Liver (tissue), 9 donors: ENCODE results near the gene TOB1. TPM values are rescaled to one million over a fixed set of nuclear protein-coding genes. Genes with fewer than 3 reads are reported as not detected.

Source experiments
- DNase-seq: peaks from one replicate; pipeline ENCODE4 v3.0.0-alpha.2; 2017; ENCODE audit warnings: low spot score
- H3K27ac ChIP-seq, 2 donors: one replicate each; pipeline ENCODE4 v1.7.0; 2013; ENCODE audit warnings: inconsistent platforms in 2 of 2, low read length in 2 of 2, control low read depth in 1 of 2, low read depth in 1 of 2, mild to moderate bottlenecking in 1 of 2
- H3K27me3 ChIP-seq, 4 donors: one replicate each; pipeline versions ENCODE4 v1.6.1 to v1.7.0; 2013; ENCODE audit warnings: low read length in 3 of 4, inconsistent platforms in 1 of 4, mild to moderate bottlenecking in 1 of 4, moderate library complexity in 1 of 4; ENCODE audit not compliant: control insufficient read depth in 4 of 4, insufficient read depth in 4 of 4
- H3K36me3 ChIP-seq, 4 donors: one replicate each; pipeline versions ENCODE4 v1.6.1 to v1.7.0; 2013; ENCODE audit warnings: low read length in 3 of 4, mild to moderate bottlenecking in 3 of 4, low read depth in 1 of 4, moderate library complexity in 1 of 4; ENCODE audit not compliant: control insufficient read depth in 4 of 4, insufficient read depth in 3 of 4
- H3K4me1 ChIP-seq, 4 donors: one replicate each; pipeline versions ENCODE4 v1.6.1 to v1.7.0; 2013; ENCODE audit warnings: low read length in 3 of 4, mild to moderate bottlenecking in 3 of 4, moderate library complexity in 1 of 4; ENCODE audit not compliant: control insufficient read depth in 4 of 4, insufficient read depth in 4 of 4
- H3K4me3 ChIP-seq, 3 donors: one replicate each; pipeline versions ENCODE4 v1.6.1 to v1.7.0; 2013; ENCODE audit warnings: low read length in 3 of 3, control low read depth in 1 of 3, low read depth in 1 of 3, mild to moderate bottlenecking in 1 of 3
- H3K9ac ChIP-seq, 2 donors: one replicate each; pipeline ENCODE4 v1.7.0; 2013; ENCODE audit warnings: low read length in 2 of 2, mild to moderate bottlenecking in 2 of 2, moderate library complexity in 2 of 2, control low read depth in 1 of 2, low read depth in 1 of 2
- H3K9me3 ChIP-seq, 4 donors: one replicate each; pipeline versions ENCODE4 v1.6.1 to v1.7.0; 2013; ENCODE audit warnings: low read length in 3 of 4; ENCODE audit not compliant: control insufficient read depth in 4 of 4
- ATF3 ChIP-seq: IDR thresholded peaks from 2 replicates; pipeline ENCODE4 v1.6.1; 2016; ENCODE audit warnings: antibody characterized with exemption
- EGR1 ChIP-seq, 2 donors: IDR thresholded peaks; 2 replicates each; pipeline ENCODE4 v1.6.1; 2016 to 2018; ENCODE audit warnings: antibody characterized with exemption in 2 of 2, low read depth in 2 of 2
- FOXA1 ChIP-seq: IDR thresholded peaks from 2 replicates; pipeline ENCODE4 v1.6.1; 2016; ENCODE audit warnings: antibody characterized with exemption
- FOXA2 ChIP-seq: IDR thresholded peaks from 2 replicates; pipeline ENCODE4 v1.6.1; 2016; ENCODE audit warnings: antibody characterized with exemption
- GABPA ChIP-seq, 2 donors: IDR thresholded peaks in 1 of 2; conservative IDR thresholded peaks in 1 of 2; 2 replicates each; pipeline ENCODE4 v1.6.1; 2016; ENCODE audit warnings: antibody characterized with exemption in 2 of 2, mild to moderate bottlenecking in 1 of 2, moderate library complexity in 1 of 2
- HNF4A ChIP-seq, 2 donors: conservative IDR thresholded peaks; 2 replicates each; pipeline ENCODE4 v1.6.1; 2016; ENCODE audit warnings: antibody characterized with exemption in 2 of 2, mild to moderate bottlenecking in 2 of 2
- HNF4G ChIP-seq: IDR thresholded peaks from 2 replicates; pipeline ENCODE4 v1.6.1; 2016; ENCODE audit warnings: antibody characterized with exemption
- RAD21 ChIP-seq, 2 donors: IDR thresholded peaks; 2 replicates each; pipeline ENCODE4 v1.6.1; 2016; ENCODE audit warnings: antibody characterized with exemption in 2 of 2, mild to moderate bottlenecking in 2 of 2
- RXRA ChIP-seq, 2 donors: IDR thresholded peaks; 2 replicates each; pipeline ENCODE4 v1.6.1; 2017 to 2018; ENCODE audit warnings: antibody characterized with exemption in 2 of 2, mild to moderate bottlenecking in 1 of 2
- SP1 ChIP-seq: IDR thresholded peaks from 2 replicates; pipeline ENCODE4 v1.6.1; 2018; ENCODE audit warnings: antibody characterized with exemption, mild to moderate bottlenecking
- TAF1 ChIP-seq: conservative IDR thresholded peaks from 2 replicates; pipeline ENCODE4 v1.6.1; 2016; ENCODE audit warnings: antibody characterized with exemption, mild to moderate bottlenecking
- WGBS: extraction: QIAGEN DNeasy Blood & Tissue Kit; methylation state at CpG from one replicate; pipeline ENCODE4 v1.1.7; 2013; 5-methylcytosine and 5-hydroxymethylcytosine counted together
- polyA plus RNA-seq, 2 donors: library from polyadenylated mRNA; stranded (reverse) in 1 of 2; unstranded in 1 of 2; fragments of 200-250 nt in 1 of 2; fragments of >200 nt in 1 of 2; fragmentation: Nextera tagmentation in 1 of 2; extraction: Ambion mirVana in 1 of 2; gene quantifications; one replicate each; pipeline versions ENCODE4 v1.2.1 to v1.2.3, GENCODE V29; 2013 to 2015
- total RNA-seq, 2 donors: library from RNA; depleted of rRNA; stranded (reverse); fragments of >200 nt; gene quantifications; one replicate each; pipeline ENCODE4 v1.2.3, GENCODE V29; 2014
- TF ChIP-seq, protein P1 (sequence below): fragments of 150-350 bp; IDR thresholded peaks from 2 replicates; pipeline ENCODE4 v1.5.1; 2017; ENCODE audit warnings: improper control_type of control experiment, low read depth, low read length; ENCODE audit not compliant: missing input control
- TF ChIP-seq, protein P2 (sequence below): IDR thresholded peaks from 2 replicates; pipeline ENCODE4 v1.6.1; 2016; ENCODE audit warnings: antibody characterized with exemption
- donor health status: healthy.
- donor health status: healthy.
- donor health status: healthy.
- donor health status: healthy.
- donor health status: healthy.

The TOB1 gene
- total and polyA plus RNA-seq, 4 donors: 10.2 to 132 (median 37.8) TPM

- Histone ChIP-seq H3K27ac (peak overlapping the region; percentile 82 to 86), H3K27me3 (no peaks in the 10 kb centered on the region), H3K36me3 (no peaks in the 10 kb centered on the region), H3K9ac (peak overlapping the region in 1 of 2 donors; percentile 74), H3K4me3 (no peak overlapping the region), H3K9me3 (no peaks in the 10 kb centered on the region), H3K4me1 (peaks cover 9 to 48% (median 38%) of the 10 kb centered on the region in 4 donors)
- no peak for DNase-seq
- TF ChIP-seq, protein P1, sequence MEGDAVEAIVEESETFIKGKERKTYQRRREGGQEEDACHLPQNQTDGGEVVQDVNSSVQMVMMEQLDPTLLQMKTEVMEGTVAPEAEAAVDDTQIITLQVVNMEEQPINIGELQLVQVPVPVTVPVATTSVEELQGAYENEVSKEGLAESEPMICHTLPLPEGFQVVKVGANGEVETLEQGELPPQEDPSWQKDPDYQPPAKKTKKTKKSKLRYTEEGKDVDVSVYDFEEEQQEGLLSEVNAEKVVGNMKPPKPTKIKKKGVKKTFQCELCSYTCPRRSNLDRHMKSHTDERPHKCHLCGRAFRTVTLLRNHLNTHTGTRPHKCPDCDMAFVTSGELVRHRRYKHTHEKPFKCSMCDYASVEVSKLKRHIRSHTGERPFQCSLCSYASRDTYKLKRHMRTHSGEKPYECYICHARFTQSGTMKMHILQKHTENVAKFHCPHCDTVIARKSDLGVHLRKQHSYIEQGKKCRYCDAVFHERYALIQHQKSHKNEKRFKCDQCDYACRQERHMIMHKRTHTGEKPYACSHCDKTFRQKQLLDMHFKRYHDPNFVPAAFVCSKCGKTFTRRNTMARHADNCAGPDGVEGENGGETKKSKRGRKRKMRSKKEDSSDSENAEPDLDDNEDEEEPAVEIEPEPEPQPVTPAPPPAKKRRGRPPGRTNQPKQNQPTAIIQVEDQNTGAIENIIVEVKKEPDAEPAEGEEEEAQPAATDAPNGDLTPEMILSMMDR: no peak
- no peak for TF ChIP-seq RAD21 (IDR thresholded peaks at IDR 0.05)
- no peak for TF ChIP-seq ATF3
- no peak for TF ChIP-seq SP1
- TF ChIP-seq HNF4G: no peak
- no peak for TF ChIP-seq EGR1 (IDR thresholded peaks at IDR 0.05; ENCODE audit: low read depth in 2 of 2)
- no peak for TF ChIP-seq FOXA1
- TF ChIP-seq, protein P2, sequence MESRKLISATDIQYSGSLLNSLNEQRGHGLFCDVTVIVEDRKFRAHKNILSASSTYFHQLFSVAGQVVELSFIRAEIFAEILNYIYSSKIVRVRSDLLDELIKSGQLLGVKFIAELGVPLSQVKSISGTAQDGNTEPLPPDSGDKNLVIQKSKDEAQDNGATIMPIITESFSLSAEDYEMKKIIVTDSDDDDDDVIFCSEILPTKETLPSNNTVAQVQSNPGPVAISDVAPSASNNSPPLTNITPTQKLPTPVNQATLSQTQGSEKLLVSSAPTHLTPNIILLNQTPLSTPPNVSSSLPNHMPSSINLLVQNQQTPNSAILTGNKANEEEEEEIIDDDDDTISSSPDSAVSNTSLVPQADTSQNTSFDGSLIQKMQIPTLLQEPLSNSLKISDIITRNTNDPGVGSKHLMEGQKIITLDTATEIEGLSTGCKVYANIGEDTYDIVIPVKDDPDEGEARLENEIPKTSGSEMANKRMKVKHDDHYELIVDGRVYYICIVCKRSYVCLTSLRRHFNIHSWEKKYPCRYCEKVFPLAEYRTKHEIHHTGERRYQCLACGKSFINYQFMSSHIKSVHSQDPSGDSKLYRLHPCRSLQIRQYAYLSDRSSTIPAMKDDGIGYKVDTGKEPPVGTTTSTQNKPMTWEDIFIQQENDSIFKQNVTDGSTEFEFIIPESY: no peak
- no peak for TF ChIP-seq HNF4A (conservative IDR thresholded peaks at IDR 0.05)
- TF ChIP-seq RXRA (IDR thresholded peaks at IDR 0.05): no peak
- TF ChIP-seq TAF1: no peak
- WGBS: 70% methylated on average over 10 of the region's 10 CpGs
These were observed 37.7 kb upstream of the TOB1 start for GRCh38 chr17:50903604-50904517.

DNA sequence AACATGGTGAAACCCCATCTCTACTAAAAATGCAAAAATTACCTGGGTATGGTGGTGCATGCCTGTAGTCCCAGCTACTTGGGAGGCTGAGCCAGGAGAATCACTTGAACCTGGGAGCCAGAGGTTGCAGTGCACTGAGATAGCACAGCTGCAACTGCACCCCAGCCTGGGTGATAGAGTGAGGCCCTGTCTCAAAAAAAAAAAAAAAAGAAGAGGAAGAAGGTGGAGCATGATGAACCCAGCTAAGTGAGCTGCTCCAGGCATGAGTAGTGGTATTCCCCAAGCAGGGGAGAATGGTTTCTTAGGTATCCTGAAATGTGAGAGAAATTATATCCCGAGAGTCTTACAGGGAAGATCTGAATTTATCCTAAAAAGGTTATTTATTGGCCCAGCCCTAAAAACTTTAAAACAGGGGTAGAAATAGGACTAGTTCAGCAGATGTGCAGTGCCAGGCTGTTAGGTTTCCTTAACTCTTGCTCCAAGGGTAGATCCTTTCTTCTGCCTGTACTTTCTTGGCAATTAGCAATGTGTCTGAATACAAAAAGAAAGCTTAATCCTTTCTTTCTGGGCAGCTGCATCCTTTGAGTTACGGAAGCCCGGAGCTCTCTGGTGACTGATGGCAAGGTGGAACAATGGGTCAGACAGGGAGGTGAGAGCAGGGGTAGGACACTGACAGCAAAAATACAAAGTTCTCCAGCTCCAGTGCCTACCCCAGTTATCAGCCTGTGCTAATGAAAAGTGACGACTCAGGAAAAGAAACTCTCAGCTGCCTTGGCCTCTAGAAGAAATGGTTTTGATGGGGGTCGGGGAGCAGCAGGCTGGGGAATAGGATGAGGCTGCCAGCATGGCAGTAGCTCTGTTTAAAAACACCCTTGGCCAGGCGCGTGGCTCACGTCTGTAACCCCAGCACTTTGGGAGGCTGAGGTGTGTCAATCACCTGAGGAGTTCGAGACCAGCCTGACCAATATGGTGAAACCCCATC is 36.5 kb upstream of the TOB1 start:
- Histone ChIP-seq H3K4me3 (no peak overlapping the region), H3K36me3 (no peaks in the 10 kb centered on the region), H3K4me1 (peaks cover 9 to 36% (median 28%) of the 10 kb centered on the region in 4 donors), H3K27me3 (no peaks in the 10 kb centered on the region), H3K27ac (no peak overlapping the region), H3K9me3 (no peaks in the 10 kb centered on the region), H3K9ac (no peak overlapping the region)
- DNase-seq: no peak
- TF ChIP-seq GABPA (IDR thresholded peaks at IDR 0.05 in 1 of 2, conservative IDR thresholded peaks at IDR 0.05 in 1 of 2) (no peak), ATF3 (no peak), TAF1 (no peak), FOXA2 (no peak)
- WGBS: 91% methylated on average over 9 of the region's 9 CpGs
